Measurements from ENCODE around the gene CHD1.
A peak's percentile ranks its signal among the peaks of the same experiment; 100 is the strongest.

The CHD1 gene

GRCh38 chr5:98899456-98899855 is 29.4 kb downstream of the CHD1 start:
- DNase-seq (ENCODE audit: low read depth): no peak

- DNase-seq (ENCODE audit: low read depth): no peak
These were observed 30.1 kb downstream of the CHD1 start for GRCh38 chr5:98898743-98899142.

GRCh38 chr5:98891591-98891990 is 37.2 kb downstream of the CHD1 start:
- no peak for DNase-seq (ENCODE audit: low read depth)

GRCh38 chr5:98880598-98880997 is 48.2 kb downstream of the CHD1 start:
- no peak for DNase-seq (ENCODE audit: low read depth)

- no peak for DNase-seq (ENCODE audit: low read depth)
These were observed 48.7 kb downstream of the CHD1 start for GRCh38 chr5:98880151-98880550.

GRCh38 chr5:98877600-98877999 is 51.2 kb downstream of the CHD1 start:
- DNase-seq (ENCODE audit: low read depth): no peak

GRCh38 chr5:98872674-98873073 is 56.1 kb downstream of the CHD1 start:
- DNase-seq (ENCODE audit: low read depth): peak; percentile 23

GRCh38 chr5:98865690-98866089 is 63.1 kb downstream of the CHD1 start:
- no peak for DNase-seq (ENCODE audit: low read depth)

- peak; percentile 6 for DNase-seq (ENCODE audit: low read depth)
These were observed 81.8 kb downstream of the CHD1 start for GRCh38 chr5:98847054-98847453.

GRCh38 chr5:98846520-98846919 is 82.3 kb downstream of the CHD1 start:
- no peak for DNase-seq (ENCODE audit: low read depth)

GRCh38 chr5:98845878-98846277 is 82.9 kb downstream of the CHD1 start:
- DNase-seq (ENCODE audit: low read depth): no peak

- no peak for DNase-seq (ENCODE audit: low read depth)
These were observed 83.9 kb downstream of the CHD1 start for GRCh38 chr5:98844865-98845264.

- no peak for DNase-seq (ENCODE audit: low read depth)
These were observed 85.3 kb downstream of the CHD1 start for GRCh38 chr5:98843481-98843880.

- no peak for DNase-seq (ENCODE audit: low read depth)
These were observed 87.9 kb downstream of the CHD1 start for GRCh38 chr5:98840946-98841345.

GRCh38 chr5:98839469-98840383 is 89.1 kb downstream of the CHD1 start:
- DNase-seq (ENCODE audit: low read depth): peak; percentile 23

GRCh38 chr5:98836175-98836574 is 92.6 kb downstream of the CHD1 start:
- no peak for DNase-seq (ENCODE audit: low read depth)

- DNase-seq (ENCODE audit: low read depth): no peak
These were observed 101.1 kb downstream of the CHD1 start for GRCh38 chr5:98827588-98828284.

GRCh38 chr5:98827161-98827560 is 101.6 kb downstream of the CHD1 start:
- peak; percentile 62 for DNase-seq (ENCODE audit: low read depth)

- no peak for DNase-seq (ENCODE audit: low read depth)
These were observed 103.0 kb downstream of the CHD1 start for GRCh38 chr5:98825582-98826375.

- DNase-seq (ENCODE audit: low read depth): no peak
These were observed 112.1 kb downstream of the CHD1 start for GRCh38 chr5:98816582-98817222.

GRCh38 chr5:98813755-98814154 is 115.1 kb downstream of the CHD1 start:
- DNase-seq (ENCODE audit: low read depth): no peak

- DNase-seq (ENCODE audit: low read depth): no peak
These were observed 118.6 kb downstream of the CHD1 start for GRCh38 chr5:98810206-98810605.
